ENCODE measurements around the gene LYPD8.

The LYPD8 gene

DNA sequence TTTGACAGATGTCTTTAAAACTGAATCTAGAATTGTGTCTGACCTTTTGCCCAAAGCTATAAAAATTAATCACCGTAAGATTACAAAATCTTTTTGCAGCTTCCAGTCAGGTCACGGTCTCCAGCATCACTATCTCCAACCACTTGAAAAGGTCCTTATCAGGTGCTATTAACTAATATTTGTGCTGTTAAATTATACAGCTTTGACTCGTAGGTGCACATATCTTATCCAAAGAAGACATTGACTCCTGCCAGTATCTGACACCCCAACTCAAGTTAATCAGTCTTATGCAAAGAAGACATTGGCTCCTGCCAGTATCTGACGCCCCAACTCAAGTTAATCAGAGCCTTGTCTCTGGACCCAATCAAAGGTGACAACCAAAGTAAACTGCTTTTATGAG, 19.9 kb upstream of the LYPD8 start:
- peaks cover 0 to 3% (median 0%) of the 10 kb centered on the region in 5 donors for H3K4me1 ChIP-seq (ENCODE audit: control insufficient read depth in 5 of 5, insufficient read depth in 5 of 5, low read length in 5 of 5)
- H3K9ac ChIP-seq (ENCODE audit: low read length in 5 of 5): no peak overlapping the region
- no peaks in the 10 kb centered on the region for H3K27me3 ChIP-seq (ENCODE audit: control insufficient read depth in 5 of 5, insufficient read depth in 4 of 5, low read length in 5 of 5)
- no peaks in the 10 kb centered on the region for H3K36me3 ChIP-seq (ENCODE audit: control insufficient read depth in 5 of 5, insufficient read depth in 5 of 5, low read length in 5 of 5)
- peaks cover 0 to 6% (median 5%) of the 10 kb centered on the region in 5 donors for H3K9me3 ChIP-seq (ENCODE audit: control insufficient read depth in 5 of 5, low read length in 5 of 5)
- H3K27ac ChIP-seq (ENCODE audit: low read depth, low read length): no peak overlapping the region
- no peak overlapping the region for H3K4me3 ChIP-seq (ENCODE audit: low read depth in 1 of 5, low read length in 5 of 5)

GRCh38 chr1:248759644-248760043, 4.1 kb upstream of the LYPD8 start:
- H3K27me3 ChIP-seq (ENCODE audit: control insufficient read depth in 5 of 5, insufficient read depth in 4 of 5, low read length in 5 of 5): peaks cover 0 to 6% (median 0%) of the 10 kb centered on the region in 5 donors
- H3K9ac ChIP-seq (ENCODE audit: low read length in 5 of 5): no peak overlapping the region
- H3K4me3 ChIP-seq (ENCODE audit: low read depth in 1 of 5, low read length in 5 of 5): no peak overlapping the region
- H3K9me3 ChIP-seq (ENCODE audit: control insufficient read depth in 5 of 5, low read length in 5 of 5): peaks cover 0 to 6% (median 0%) of the 10 kb centered on the region in 5 donors
- H3K27ac ChIP-seq (ENCODE audit: low read depth, low read length): no peak overlapping the region
- H3K4me1 ChIP-seq (ENCODE audit: control insufficient read depth in 5 of 5, insufficient read depth in 5 of 5, low read length in 5 of 5): no peaks in the 10 kb centered on the region
- no peaks in the 10 kb centered on the region for H3K36me3 ChIP-seq (ENCODE audit: control insufficient read depth in 5 of 5, insufficient read depth in 5 of 5, low read length in 5 of 5)

DNA sequence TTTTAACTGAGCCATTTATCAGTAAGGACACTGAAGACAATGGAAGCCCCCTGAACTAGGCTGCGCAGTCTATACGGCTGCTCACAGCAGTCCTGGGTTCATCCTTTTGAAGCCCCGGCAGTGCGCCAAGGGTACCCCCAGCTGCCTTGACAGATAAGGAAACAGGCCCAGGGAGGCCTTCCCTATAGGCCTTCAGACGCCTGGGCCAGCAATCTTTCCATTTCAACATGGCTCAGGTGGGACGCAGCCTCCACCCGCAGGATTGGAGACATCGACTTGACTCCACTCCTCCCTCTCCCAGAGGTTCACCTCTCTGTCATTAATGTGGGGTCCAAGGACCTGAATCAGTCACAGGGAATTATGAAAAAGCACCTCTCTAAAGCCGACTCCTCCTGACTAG, 2.8 kb upstream of the LYPD8 start:
- peaks cover 0 to 6% (median 0%) of the 10 kb centered on the region in 5 donors for H3K27me3 ChIP-seq (ENCODE audit: control insufficient read depth in 5 of 5, insufficient read depth in 4 of 5, low read length in 5 of 5)
- H3K27ac ChIP-seq (ENCODE audit: low read depth, low read length): no peak overlapping the region
- no peak overlapping the region for H3K4me3 ChIP-seq (ENCODE audit: low read depth in 1 of 5, low read length in 5 of 5)
- no peaks in the 10 kb centered on the region for H3K36me3 ChIP-seq (ENCODE audit: control insufficient read depth in 5 of 5, insufficient read depth in 5 of 5, low read length in 5 of 5)
- peaks cover 0 to 6% (median 0%) of the 10 kb centered on the region in 5 donors for H3K9me3 ChIP-seq (ENCODE audit: control insufficient read depth in 5 of 5, low read length in 5 of 5)
- no peak overlapping the region for H3K9ac ChIP-seq (ENCODE audit: low read length in 5 of 5)
- H3K4me1 ChIP-seq (ENCODE audit: control insufficient read depth in 5 of 5, insufficient read depth in 5 of 5, low read length in 5 of 5): no peaks in the 10 kb centered on the region

DNA sequence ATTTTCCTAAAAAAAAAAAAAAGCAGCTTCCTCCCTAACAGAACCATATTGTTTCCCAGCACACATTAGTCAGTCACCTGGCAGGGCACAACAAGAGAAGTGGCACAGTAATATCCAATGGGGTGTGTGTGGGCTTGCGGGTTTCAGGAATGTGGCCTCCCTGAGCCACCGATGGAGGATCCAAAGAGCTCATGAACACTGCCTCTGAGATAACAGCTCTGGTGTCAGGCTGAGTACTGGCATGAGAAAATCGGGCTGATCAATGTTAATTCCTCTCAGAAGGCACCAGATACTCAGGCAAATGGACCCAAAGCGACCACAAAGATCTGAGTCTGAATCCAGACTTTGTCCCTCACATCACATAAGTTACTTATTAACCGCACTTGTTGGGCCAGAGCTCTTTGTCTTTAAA, 2.2 kb upstream of the LYPD8 start:
- peaks cover 0 to 6% (median 0%) of the 10 kb centered on the region in 5 donors for H3K9me3 ChIP-seq (ENCODE audit: control insufficient read depth in 5 of 5, low read length in 5 of 5)
- H3K9ac ChIP-seq (ENCODE audit: low read length in 5 of 5): no peak overlapping the region
- H3K4me3 ChIP-seq (ENCODE audit: low read depth in 1 of 5, low read length in 5 of 5): no peak overlapping the region
- H3K27me3 ChIP-seq (ENCODE audit: control insufficient read depth in 5 of 5, insufficient read depth in 4 of 5, low read length in 5 of 5): peaks cover 0 to 6% (median 0%) of the 10 kb centered on the region in 5 donors
- no peaks in the 10 kb centered on the region for H3K36me3 ChIP-seq (ENCODE audit: control insufficient read depth in 5 of 5, insufficient read depth in 5 of 5, low read length in 5 of 5)
- H3K4me1 ChIP-seq (ENCODE audit: control insufficient read depth in 5 of 5, insufficient read depth in 5 of 5, low read length in 5 of 5): no peaks in the 10 kb centered on the region
- no peak overlapping the region for H3K27ac ChIP-seq (ENCODE audit: low read depth, low read length)

DNA sequence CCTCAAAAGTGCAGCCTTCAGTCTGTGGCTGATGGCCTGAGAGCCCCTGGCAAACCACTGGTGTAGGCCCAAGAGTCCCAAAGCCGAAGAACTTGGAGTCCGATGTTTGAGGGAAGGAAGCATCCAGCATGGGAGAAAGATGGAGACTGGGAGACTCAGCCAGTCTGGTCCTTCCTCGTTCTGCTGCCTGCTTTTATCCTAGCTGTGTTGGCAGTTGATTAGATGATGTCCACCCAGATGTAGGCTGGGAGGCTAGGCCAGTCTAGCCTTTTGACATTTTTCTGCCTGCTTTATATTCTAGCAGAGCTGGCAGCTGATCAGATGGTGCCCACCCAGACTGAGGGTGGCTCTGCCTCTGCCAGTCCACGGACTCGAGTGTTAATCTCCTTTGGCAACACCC, 1.1 kb upstream of the LYPD8 start:
- H3K27ac ChIP-seq (ENCODE audit: low read depth, low read length): no peak overlapping the region

GRCh38 chr1:248756151-248756550, 592 bp upstream of the LYPD8 start:
- Histone ChIP-seq H3K9me3 (ENCODE audit: control insufficient read depth in 5 of 5, low read length in 5 of 5) (peaks cover 0 to 3% (median 0%) of the 10 kb centered on the region in 5 donors), H3K4me3 (ENCODE audit: low read depth in 1 of 5, low read length in 5 of 5) (no peak overlapping the region), H3K9ac (ENCODE audit: low read length in 5 of 5) (no peak overlapping the region), H3K36me3 (ENCODE audit: control insufficient read depth in 5 of 5, insufficient read depth in 5 of 5, low read length in 5 of 5) (no peaks in the 10 kb centered on the region), H3K27me3 (ENCODE audit: control insufficient read depth in 5 of 5, insufficient read depth in 4 of 5, low read length in 5 of 5) (peaks cover 0 to 6% (median 0%) of the 10 kb centered on the region in 5 donors), H3K27ac (ENCODE audit: low read depth, low read length) (no peak overlapping the region), H3K4me1 (ENCODE audit: control insufficient read depth in 5 of 5, insufficient read depth in 5 of 5, low read length in 5 of 5) (no peaks in the 10 kb centered on the region)

More for the DNA sequence above, 1.1 kb upstream of the LYPD8 start:
- no peak overlapping the region for H3K4me3 ChIP-seq (ENCODE audit: low read depth in 1 of 5, low read length in 5 of 5)
- no peaks in the 10 kb centered on the region for H3K36me3 ChIP-seq (ENCODE audit: control insufficient read depth in 5 of 5, insufficient read depth in 5 of 5, low read length in 5 of 5)
- H3K27me3 ChIP-seq (ENCODE audit: control insufficient read depth in 5 of 5, insufficient read depth in 4 of 5, low read length in 5 of 5): peaks cover 0 to 6% (median 0%) of the 10 kb centered on the region in 5 donors
- no peak overlapping the region for H3K9ac ChIP-seq (ENCODE audit: low read length in 5 of 5)
- no peaks in the 10 kb centered on the region for H3K4me1 ChIP-seq (ENCODE audit: control insufficient read depth in 5 of 5, insufficient read depth in 5 of 5, low read length in 5 of 5)
- peaks cover 0 to 6% (median 0%) of the 10 kb centered on the region in 5 donors for H3K9me3 ChIP-seq (ENCODE audit: control insufficient read depth in 5 of 5, low read length in 5 of 5)

- no peak overlapping the region for H3K27ac ChIP-seq (ENCODE audit: low read depth, low read length)
Observed at GRCh38 chr1:248753708-248754280, 1.8 kb downstream of the LYPD8 start.

GRCh38 chr1:248753029-248753594, 2.4 kb downstream of the LYPD8 start:
- H3K9me3 ChIP-seq (ENCODE audit: control insufficient read depth in 5 of 5, low read length in 5 of 5): no peaks in the 10 kb centered on the region
- no peaks in the 10 kb centered on the region for H3K4me1 ChIP-seq (ENCODE audit: control insufficient read depth in 5 of 5, insufficient read depth in 5 of 5, low read length in 5 of 5)
- H3K9ac ChIP-seq (ENCODE audit: low read length in 5 of 5): no peak overlapping the region
- H3K4me3 ChIP-seq (ENCODE audit: low read depth in 1 of 5, low read length in 5 of 5): no peak overlapping the region
- H3K27ac ChIP-seq (ENCODE audit: low read depth, low read length): no peak overlapping the region
- no peaks in the 10 kb centered on the region for H3K27me3 ChIP-seq (ENCODE audit: control insufficient read depth in 5 of 5, insufficient read depth in 4 of 5, low read length in 5 of 5)
- no peaks in the 10 kb centered on the region for H3K36me3 ChIP-seq (ENCODE audit: control insufficient read depth in 5 of 5, insufficient read depth in 5 of 5, low read length in 5 of 5)

More at GRCh38 chr1:248753708-248754280, 1.8 kb downstream of the LYPD8 start:
- Histone ChIP-seq H3K4me1 (ENCODE audit: control insufficient read depth in 5 of 5, insufficient read depth in 5 of 5, low read length in 5 of 5) (no peaks in the 10 kb centered on the region), H3K9ac (ENCODE audit: low read length in 5 of 5) (no peak overlapping the region), H3K36me3 (ENCODE audit: control insufficient read depth in 5 of 5, insufficient read depth in 5 of 5, low read length in 5 of 5) (no peaks in the 10 kb centered on the region), H3K4me3 (ENCODE audit: low read depth in 1 of 5, low read length in 5 of 5) (no peak overlapping the region), H3K27me3 (ENCODE audit: control insufficient read depth in 5 of 5, insufficient read depth in 4 of 5, low read length in 5 of 5) (peaks cover 0 to 3% (median 0%) of the 10 kb centered on the region in 5 donors), H3K9me3 (ENCODE audit: control insufficient read depth in 5 of 5, low read length in 5 of 5) (no peaks in the 10 kb centered on the region)

DNA sequence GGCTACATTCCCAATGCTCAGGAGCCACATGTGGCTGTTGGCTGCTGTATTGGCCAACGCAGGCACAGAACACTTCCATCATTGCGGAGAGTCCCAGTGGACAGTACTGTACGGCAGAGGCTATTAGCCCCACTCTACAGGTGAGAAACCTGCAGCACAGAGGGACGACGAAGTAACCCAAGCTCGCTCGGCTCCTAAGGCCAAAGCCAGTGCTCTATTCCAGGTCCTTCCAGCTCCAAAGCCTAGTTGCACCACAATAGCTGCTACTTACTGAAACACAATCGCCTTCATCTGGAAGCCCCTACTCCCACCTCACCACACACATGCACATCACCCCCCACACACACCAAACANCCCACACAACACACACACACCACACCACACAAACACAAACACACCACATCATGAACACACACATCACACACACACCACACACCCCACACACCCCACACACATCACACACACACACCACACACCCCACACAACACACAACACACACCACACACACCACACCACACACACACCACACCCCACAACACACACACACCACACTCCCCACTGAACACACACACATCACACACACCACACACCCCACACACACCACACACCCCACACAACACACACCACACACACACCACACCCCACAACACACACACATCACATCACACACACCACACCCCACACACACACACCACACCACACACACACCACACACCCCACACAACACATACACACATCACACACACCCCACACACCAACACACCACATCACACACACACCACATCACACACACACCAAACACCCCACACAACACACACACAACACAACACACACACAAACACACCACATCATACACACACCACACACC, 3.2 kb downstream of the LYPD8 start:
- no peak overlapping the region for H3K4me3 ChIP-seq (ENCODE audit: low read depth in 1 of 5, low read length in 5 of 5)
- H3K9ac ChIP-seq (ENCODE audit: low read length in 5 of 5): no peak overlapping the region
- H3K9me3 ChIP-seq (ENCODE audit: control insufficient read depth in 5 of 5, low read length in 5 of 5): no peaks in the 10 kb centered on the region
- H3K36me3 ChIP-seq (ENCODE audit: control insufficient read depth in 5 of 5, insufficient read depth in 5 of 5, low read length in 5 of 5): no peaks in the 10 kb centered on the region
- no peaks in the 10 kb centered on the region for H3K27me3 ChIP-seq (ENCODE audit: control insufficient read depth in 5 of 5, insufficient read depth in 4 of 5, low read length in 5 of 5)
- H3K27ac ChIP-seq (ENCODE audit: low read depth, low read length): no peak overlapping the region
- no peaks in the 10 kb centered on the region for H3K4me1 ChIP-seq (ENCODE audit: control insufficient read depth in 5 of 5, insufficient read depth in 5 of 5, low read length in 5 of 5)

DNA sequence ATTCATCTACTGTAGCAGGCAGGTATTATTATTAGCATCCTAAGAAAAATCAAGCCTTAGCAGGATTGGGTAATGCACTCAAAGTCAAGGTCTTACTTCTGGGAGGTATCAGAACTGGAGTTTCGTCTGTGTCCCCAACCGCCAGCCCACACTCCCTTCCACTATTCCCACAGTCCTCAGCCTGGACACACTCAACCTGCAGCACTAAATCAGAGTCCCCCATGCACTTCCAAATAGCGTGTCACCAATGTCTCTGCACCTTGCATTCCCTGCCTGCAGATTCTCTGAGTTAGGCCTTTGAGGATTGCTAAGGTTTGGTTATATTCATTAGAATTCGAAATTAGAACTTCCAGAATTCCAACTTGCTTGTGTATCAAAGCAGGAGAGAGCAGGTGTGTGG, 3.9 kb downstream of the LYPD8 start:
- H3K27ac ChIP-seq (ENCODE audit: low read depth, low read length): no peak overlapping the region
- no peaks in the 10 kb centered on the region for H3K27me3 ChIP-seq (ENCODE audit: control insufficient read depth in 5 of 5, insufficient read depth in 4 of 5, low read length in 5 of 5)
- no peak overlapping the region for H3K9ac ChIP-seq (ENCODE audit: low read length in 5 of 5)
- H3K36me3 ChIP-seq (ENCODE audit: control insufficient read depth in 5 of 5, insufficient read depth in 5 of 5, low read length in 5 of 5): no peaks in the 10 kb centered on the region
- H3K4me1 ChIP-seq (ENCODE audit: control insufficient read depth in 5 of 5, insufficient read depth in 5 of 5, low read length in 5 of 5): no peaks in the 10 kb centered on the region
- H3K4me3 ChIP-seq (ENCODE audit: low read depth in 1 of 5, low read length in 5 of 5): no peak overlapping the region
- no peaks in the 10 kb centered on the region for H3K9me3 ChIP-seq (ENCODE audit: control insufficient read depth in 5 of 5, low read length in 5 of 5)
